RWPE2 (cell line): ENCODE results near the gene P2RX4.
"Not testable (repeated sequence)": the region's sequence is repeated elsewhere in the genome, so short reads cannot be mapped to it uniquely, and the experiment has no call there.

Experiments used
- ATAC-seq: fragments of 200-7000 bp; cut with Tn5 transposase; 3 replicates; pipeline ENCODE4 v1.9.1; 2021; ENCODE audit warnings: low read depth
- DNase-seq: peaks from one replicate; pipeline ENCODE4 v3.0.0-alpha.2; 2020; ENCODE audit warnings: low spot score
- H3K27ac ChIP-seq: fragments of 450-650 bp; 2 replicates; pipeline ENCODE4 v1.5.1; 2017; ENCODE audit warnings: mild to moderate bottlenecking; ENCODE audit not compliant: poor library complexity, severe bottlenecking
- H3K27me3 ChIP-seq: fragments of 250-450 bp; sonication (Bioruptor Pico); 2 replicates; pipeline ENCODE4 v1.5.1; 2021; ENCODE audit warnings: mild to moderate bottlenecking, moderate library complexity; ENCODE audit not compliant: insufficient read depth, poor library complexity, severe bottlenecking
- H3K36me3 ChIP-seq: fragments of 250-450 bp; sonication (Bioruptor Pico); 2 replicates; pipeline ENCODE4 v1.5.1; 2020; ENCODE audit warnings: low read depth, mild to moderate bottlenecking, moderate library complexity
- H3K4me1 ChIP-seq: fragments of 250-450 bp; sonication (Bioruptor Pico); 2 replicates; pipeline ENCODE4 v1.5.1; 2021; ENCODE audit warnings: mild to moderate bottlenecking, moderate library complexity; ENCODE audit not compliant: insufficient read depth, poor library complexity, severe bottlenecking
- H3K4me3 ChIP-seq: fragments of 250-450 bp; sonication (Bioruptor Pico); 2 replicates; pipeline ENCODE4 v1.5.1; 2021; ENCODE audit warnings: mild to moderate bottlenecking, moderate library complexity; ENCODE audit not compliant: severe bottlenecking
- H3K9me3 ChIP-seq: fragments of 250-450 bp; sonication (Bioruptor Pico); 2 replicates; pipeline ENCODE4 v1.5.1; 2021; ENCODE audit warnings: mild to moderate bottlenecking, moderate library complexity; ENCODE audit not compliant: severe bottlenecking
- CTCF ChIP-seq: fragments of 450-650 bp; IDR thresholded peaks from one replicate; pipeline ENCODE4 v1.5.1; 2017; ENCODE audit warnings: mild to moderate bottlenecking, moderate library complexity; ENCODE audit not compliant: poor library complexity, severe bottlenecking

Gene P2RX4

GRCh38 chr12:121224591-121224990 is 14.7 kb downstream of the P2RX4 start:
- no peak overlapping the region for H3K27ac ChIP-seq
- TF ChIP-seq CTCF: no peak
- no peaks in the 10 kb centered on the region for H3K36me3 ChIP-seq
- H3K9me3 ChIP-seq: no peaks in the 10 kb centered on the region
- H3K4me3 ChIP-seq: no peak overlapping the region
- no peaks in the 10 kb centered on the region for H3K27me3 ChIP-seq
- peaks cover 7% of the 10 kb centered on the region for H3K4me1 ChIP-seq
- DNase-seq: no peak
- ATAC-seq: no peak

- Histone ChIP-seq H3K4me3 (no peak overlapping the region), H3K9me3 (no peaks in the 10 kb centered on the region), H3K4me1 (peaks cover 17% of the 10 kb centered on the region), H3K27ac (no peak overlapping the region), H3K36me3 (no peaks in the 10 kb centered on the region), H3K27me3 (no peaks in the 10 kb centered on the region)
- TF ChIP-seq CTCF: no peak
- no peak for DNase-seq
- ATAC-seq: no peak
Measured at GRCh38 chr12:121226399-121226798, 16.5 kb downstream of the P2RX4 start.

- H3K9me3 ChIP-seq, H3K27me3 ChIP-seq, ATAC-seq, H3K36me3 ChIP-seq, H3K27ac ChIP-seq, DNase-seq, H3K4me3 ChIP-seq: not testable (repeated sequence)
- peaks cover 17% of the 10 kb centered on the region for H3K4me1 ChIP-seq
Measured at GRCh38 chr12:121226871-121227270, 16.9 kb downstream of the P2RX4 start.

- no peak overlapping the region for H3K27ac ChIP-seq
- TF ChIP-seq CTCF: no peak
- H3K9me3 ChIP-seq: no peaks in the 10 kb centered on the region
- H3K27me3 ChIP-seq: no peaks in the 10 kb centered on the region
- no peak overlapping the region for H3K4me3 ChIP-seq
- ATAC-seq: peak; percentile 49
- H3K4me1 ChIP-seq: peaks cover 17% of the 10 kb centered on the region
- H3K36me3 ChIP-seq: no peaks in the 10 kb centered on the region
- DNase-seq: no peak
Measured at GRCh38 chr12:121227294-121227693, 17.4 kb downstream of the P2RX4 start.

DNA sequence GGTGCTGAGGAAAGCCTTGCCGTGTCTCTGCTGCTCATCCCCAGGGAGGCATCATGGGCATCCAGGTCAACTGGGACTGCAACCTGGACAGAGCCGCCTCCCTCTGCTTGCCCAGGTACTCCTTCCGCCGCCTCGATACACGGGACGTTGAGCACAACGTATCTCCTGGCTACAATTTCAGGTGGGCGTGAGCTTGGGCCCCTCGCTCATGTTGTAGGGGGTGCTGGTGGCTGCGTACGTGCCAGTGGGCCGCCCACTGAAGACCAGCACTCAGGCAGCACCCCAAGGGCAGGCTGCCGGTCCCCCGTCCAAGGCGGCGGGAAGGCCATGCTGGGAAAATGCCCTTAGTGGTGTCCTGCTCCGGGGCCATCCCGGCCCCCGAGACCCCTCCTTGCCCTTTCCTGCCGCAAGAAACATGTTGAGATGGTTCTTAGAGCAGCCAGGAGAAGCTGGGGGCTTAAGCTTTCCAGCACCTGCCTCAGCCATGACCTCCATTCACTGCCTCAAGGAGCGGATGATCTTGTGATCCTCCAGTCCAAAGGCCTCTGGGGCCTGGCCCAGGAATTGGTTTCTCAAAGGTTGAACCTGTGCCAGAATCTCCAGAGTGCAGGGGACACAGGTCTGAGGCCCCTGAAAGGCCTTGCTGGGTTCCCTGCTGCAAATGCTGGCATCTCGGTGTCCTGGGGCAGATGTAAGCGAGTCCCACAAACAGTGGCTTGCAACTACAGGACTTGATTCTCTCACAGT is 19.2 kb downstream of the P2RX4 start:
- Histone ChIP-seq H3K4me1 (peaks cover 17% of the 10 kb centered on the region), H3K36me3 (no peaks in the 10 kb centered on the region), H3K4me3 (no peak overlapping the region), H3K27me3 (no peaks in the 10 kb centered on the region), H3K27ac (peak overlapping the region; percentile 63), H3K9me3 (no peaks in the 10 kb centered on the region)
- no peak for DNase-seq
- ATAC-seq: no peak
- TF ChIP-seq CTCF: no peak
